GM12872 (cell line): ENCODE measurements around the gene ZFP82.

ENCODE experiments used
- CTCF ChIP-seq: IDR thresholded peaks from 3 replicates; pipeline ENCODE4 v1.5.1; 2011; ENCODE audit warnings: low read depth, mild to moderate bottlenecking, low read length, moderate library complexity; ENCODE audit not compliant: insufficient read depth

ZFP82 gene

GRCh38 chr19:36363845-36364244, 54.6 kb downstream of the ZFP82 start:
- TF ChIP-seq CTCF, result no peak
